Measurements from ENCODE around the gene ARID1A.
"Not testable (repeated sequence)": the region's sequence is repeated elsewhere in the genome, so short reads cannot be mapped to it uniquely, and the experiment has no call there.

Gene ARID1A

GRCh38 chr1:26789931-26790330 is 94.1 kb downstream of the ARID1A start:
- DNase-seq = no peak

DNA sequence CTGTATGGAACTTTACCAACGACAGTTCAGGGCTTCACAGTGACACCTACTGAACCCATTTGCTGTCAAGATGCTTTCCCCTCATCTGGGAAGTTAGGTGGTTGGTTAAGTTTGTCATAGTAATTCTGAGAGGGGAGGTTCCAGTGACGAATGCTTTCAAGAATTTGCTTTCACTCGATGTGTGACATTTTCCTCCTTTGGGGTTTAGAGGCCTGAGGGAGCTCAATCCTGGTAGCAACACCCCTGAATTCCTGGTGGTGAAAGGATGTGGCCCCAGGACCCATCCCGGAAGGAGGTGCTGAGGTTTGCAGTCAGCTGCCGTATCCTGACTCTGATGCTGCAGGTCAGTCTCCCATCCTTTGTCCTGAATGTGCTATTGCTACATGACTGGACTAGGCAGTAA is 94.7 kb downstream of the ARID1A start:
- DNase-seq = no peak

- no peak for DNase-seq
These were observed 95.3 kb downstream of the ARID1A start for GRCh38 chr1:26791148-26791547.

GRCh38 chr1:26791626-26792025 is 95.8 kb downstream of the ARID1A start:
- DNase-seq = no peak

DNA sequence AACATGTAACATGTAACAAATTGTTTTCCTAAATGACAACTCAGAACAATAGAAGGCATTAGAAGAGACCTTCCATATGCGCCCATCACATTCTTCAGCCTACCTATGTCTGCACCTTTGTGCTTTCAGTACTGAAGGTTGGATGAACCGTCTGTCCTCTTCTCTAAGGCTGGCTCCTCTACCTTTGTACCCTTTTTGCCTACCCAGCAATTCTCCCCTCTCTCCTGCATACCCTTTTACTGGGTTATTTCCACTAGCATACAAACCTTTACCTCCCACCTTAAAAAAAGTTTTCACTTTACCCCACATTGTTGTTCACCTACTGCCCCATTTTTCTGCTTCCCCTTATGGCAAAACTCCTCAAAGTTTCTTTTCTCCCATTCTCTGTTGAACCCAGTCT is 97.1 kb downstream of the ARID1A start:
- DNase-seq = no peak

DNA sequence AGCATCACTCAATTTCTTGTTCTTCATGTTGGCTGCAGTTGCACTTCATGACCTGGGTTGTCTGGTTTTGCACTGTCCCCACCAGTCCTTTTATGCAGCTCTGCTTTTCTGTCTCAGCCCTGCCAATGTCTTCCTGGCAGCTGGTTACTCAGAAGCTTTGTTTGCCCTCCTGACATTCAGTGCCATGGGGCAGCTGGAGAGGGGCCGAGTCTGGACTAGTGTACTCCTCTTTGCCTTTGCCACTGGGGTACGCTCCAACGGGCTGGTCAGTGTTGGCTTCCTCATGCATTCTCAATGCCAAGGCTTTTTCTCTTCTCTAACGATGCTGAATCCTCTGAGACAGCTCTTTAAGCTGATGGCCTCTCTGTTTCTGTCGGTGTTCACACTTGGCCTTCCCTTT is 98.6 kb downstream of the ARID1A start:
- no peak for DNase-seq

DNA sequence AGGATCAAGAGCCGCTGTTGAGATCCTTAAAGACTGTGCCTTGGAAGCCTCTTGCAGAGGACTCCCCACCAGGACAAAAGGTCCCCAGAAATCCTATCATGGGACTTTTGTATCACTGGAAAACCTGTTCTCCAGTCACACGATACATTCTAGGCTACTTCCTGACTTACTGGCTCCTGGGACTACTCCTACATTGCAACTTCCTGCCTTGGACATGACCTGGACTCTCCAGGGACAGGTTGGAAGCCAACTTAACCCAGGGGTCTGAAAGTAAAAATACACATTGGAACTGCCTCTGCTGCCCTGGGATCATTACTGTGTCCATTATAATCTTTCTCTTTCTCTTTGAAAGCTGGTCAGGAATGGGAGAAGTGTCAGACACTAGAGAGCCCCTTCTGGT is 101.8 kb downstream of the ARID1A start:
- no peak for DNase-seq

DNA sequence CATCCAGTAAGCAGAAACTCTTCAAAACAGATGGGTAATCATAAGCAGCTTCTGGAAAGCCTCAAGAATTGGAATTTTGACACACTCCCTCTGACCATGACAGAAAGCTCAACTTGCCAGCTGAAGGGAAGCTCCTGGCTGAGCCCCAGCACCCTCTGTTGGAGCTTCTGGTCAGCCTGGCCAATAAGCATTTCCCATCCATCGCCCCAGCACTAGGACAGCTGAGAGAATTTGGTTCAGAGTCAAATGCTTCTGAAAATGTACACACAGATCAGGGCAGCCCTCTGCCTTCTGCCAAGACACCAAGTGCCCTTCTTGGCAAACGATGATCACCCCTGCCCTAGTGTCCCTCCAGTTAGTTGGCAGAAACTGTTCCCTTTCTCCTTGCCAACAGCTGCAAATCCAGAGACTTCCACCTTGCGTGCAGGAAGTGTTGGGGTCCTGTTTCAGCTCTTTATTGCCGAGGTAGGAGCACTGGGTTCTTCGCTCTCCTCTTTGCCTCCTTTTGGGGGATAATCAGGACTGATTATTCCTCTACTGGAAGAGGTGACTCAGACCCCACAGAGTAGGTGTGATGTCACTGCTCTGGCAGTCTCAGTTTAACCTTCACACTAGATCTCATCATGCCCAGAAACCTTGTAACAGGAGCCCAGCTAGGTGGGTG is 103.8 kb downstream of the ARID1A start:
- peak; percentile 35 for DNase-seq

GRCh38 chr1:26803932-26804331 is 108.1 kb downstream of the ARID1A start:
- not testable (repeated sequence) for DNase-seq

- DNase-seq = peak; percentile 53
These were observed 114.3 kb downstream of the ARID1A start for GRCh38 chr1:26810105-26810504.

DNA sequence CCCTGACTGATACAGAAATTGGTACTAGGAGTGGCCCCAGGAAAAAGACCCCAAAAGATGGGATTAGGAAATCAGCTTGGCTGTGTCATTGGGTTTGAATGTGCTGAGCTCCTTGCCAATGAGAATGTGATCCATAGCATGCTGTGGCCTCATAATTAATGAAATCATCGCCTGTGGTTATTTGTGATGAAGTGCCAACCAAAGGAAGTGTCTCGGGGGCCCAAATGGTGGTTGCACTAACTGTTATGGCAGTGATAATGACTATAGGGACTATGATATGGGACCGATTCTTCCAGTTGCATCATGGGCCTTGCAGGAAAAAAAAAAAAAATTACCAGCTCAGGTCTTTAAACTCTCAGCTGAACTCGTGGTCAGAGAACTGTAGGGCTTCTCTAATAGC is 115.2 kb downstream of the ARID1A start:
- DNase-seq = no peak

DNA sequence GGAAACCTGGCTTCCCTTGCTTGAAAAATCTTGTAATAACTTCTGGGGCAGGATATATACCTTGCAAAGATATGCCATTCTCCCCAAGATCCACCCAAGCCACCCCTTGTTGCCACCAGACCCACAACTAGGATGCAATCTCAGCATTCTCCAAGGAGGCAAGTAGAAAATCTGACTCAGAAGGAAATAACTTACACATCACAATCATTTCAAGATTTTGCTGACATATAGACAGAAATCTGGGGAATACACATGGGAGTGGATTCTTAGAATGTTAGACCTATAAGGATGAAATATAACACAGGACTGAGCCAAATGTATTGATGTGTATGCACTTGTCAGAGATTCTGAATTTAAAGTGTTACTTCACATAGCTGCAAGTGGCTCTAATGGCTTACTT is 115.9 kb downstream of the ARID1A start:
- no peak for DNase-seq

DNA sequence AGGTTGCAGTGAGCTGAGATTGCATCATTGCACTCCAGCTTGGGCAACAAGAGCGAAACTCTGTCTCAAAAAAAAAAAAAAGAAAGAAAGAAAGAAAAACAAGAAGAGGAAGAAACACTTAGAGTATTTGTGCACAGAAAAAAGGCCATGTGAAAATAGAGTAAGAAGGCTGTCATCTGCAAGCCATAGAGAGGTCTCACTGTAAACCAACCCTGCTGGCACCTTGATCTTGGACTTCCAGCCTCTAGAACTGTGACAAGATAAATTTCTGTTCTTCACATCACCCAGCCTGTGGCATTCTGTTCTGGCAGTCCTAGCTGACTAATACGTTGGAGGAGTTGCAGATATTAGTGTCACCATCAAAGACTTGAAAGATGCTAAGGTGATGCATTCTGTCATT is 118.6 kb downstream of the ARID1A start:
- no peak for DNase-seq

DNA sequence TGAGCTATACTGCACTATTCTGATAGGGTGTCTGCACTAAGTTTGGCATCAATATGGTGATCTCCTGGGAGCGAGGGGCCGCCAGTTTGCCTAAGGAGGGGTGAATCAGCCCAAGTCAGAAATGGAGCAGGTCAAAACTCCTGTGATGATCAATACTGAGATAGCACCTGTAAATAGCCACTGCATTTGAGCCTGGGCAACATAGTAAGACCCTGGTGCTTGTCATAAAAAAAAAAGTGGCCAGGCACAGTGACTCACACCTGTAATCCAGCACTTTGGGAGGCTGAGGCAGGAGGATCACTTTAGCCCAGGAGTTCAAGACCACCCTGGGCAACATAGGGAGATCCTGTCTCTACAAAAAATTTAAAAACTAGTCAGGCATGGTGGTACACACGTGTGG is 119.1 kb downstream of the ARID1A start:
- no peak for DNase-seq

DNA sequence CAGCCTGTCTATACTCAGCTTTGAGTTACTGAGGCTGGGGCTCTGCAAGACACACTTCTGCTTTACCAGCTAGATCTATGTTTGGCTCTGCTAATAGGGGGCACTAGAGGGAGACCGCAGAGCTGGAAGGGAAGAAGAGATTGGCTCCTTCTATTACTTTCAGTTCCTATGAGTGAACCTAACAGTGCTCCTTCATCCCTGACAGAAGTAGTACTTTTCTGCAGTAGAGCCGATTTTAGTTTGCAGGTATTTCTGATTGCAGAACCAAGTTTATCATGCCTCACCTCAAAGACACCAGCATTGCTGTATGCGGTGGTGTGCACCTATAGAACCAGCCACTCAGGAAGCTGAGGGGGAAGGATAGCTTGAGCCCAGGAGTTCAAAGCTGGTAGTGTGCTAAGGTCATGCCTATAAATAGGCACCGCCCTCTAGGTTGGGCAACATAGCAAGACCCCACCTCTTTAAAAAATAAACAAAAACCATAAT is 125.0 kb downstream of the ARID1A start:
- no peak for DNase-seq

- DNase-seq = no peak
These were observed 127.1 kb downstream of the ARID1A start for GRCh38 chr1:26822737-26823395.

- no peak for DNase-seq
These were observed 128.9 kb downstream of the ARID1A start for GRCh38 chr1:26824731-26825130.

DNA sequence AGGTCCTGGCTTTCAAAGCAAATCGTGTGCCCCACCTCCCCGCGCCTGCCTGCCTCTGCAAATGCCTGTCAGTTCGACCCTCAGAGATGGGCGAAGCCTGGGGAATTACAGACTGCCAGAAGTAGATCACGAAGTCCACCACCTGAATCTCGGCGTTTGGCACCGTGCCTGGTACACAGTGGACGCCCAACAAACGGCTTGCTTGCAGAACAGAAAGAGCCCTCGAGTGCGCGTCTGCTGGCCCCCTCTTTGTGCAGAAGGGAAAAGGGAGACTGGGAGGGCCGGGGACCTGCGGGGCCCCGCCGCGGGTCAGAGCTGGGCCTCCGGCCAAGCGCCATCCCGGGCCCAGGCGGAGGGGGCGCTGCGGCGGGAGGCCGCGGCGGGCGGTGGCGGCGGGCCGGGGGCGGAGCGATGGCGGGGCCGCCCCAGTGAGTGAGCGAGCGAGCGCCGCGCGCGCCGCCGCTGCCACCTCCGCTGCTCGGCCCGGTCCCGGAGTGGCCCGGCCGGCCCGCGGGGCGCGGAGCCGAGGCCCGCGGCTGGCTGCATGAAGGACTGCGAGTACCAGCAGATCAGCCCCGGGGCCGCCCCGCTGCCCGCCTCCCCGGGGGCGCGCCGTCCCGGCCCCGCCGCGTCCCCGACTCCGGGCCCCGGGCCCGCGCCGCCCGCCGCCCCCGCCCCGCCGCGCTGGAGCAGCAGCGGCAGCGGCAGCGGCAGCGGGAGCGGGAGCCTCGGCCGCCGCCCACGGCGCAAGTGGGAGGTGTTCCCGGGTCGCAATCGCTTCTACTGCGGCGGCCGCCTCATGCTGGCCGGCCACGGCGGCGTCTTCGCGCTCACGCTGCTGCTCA is 130.7 kb downstream of the ARID1A start, which contains the start of gene ZDHHC18:
TSS of gene ZDHHC18 (plus strand) at position 428 of the 845 bp plus-strand sequence. CDS start at position 545, 117 bp downstream.
- peak; percentile 71 for DNase-seq

- no peak for DNase-seq
These were observed 131.3 kb downstream of the ARID1A start for GRCh38 chr1:26827106-26827604.

GRCh38 chr1:26827663-26828062 is 131.8 kb downstream of the ARID1A start:
- no peak for DNase-seq

- no peak for DNase-seq
These were observed 132.7 kb downstream of the ARID1A start for GRCh38 chr1:26828411-26828991.

DNA sequence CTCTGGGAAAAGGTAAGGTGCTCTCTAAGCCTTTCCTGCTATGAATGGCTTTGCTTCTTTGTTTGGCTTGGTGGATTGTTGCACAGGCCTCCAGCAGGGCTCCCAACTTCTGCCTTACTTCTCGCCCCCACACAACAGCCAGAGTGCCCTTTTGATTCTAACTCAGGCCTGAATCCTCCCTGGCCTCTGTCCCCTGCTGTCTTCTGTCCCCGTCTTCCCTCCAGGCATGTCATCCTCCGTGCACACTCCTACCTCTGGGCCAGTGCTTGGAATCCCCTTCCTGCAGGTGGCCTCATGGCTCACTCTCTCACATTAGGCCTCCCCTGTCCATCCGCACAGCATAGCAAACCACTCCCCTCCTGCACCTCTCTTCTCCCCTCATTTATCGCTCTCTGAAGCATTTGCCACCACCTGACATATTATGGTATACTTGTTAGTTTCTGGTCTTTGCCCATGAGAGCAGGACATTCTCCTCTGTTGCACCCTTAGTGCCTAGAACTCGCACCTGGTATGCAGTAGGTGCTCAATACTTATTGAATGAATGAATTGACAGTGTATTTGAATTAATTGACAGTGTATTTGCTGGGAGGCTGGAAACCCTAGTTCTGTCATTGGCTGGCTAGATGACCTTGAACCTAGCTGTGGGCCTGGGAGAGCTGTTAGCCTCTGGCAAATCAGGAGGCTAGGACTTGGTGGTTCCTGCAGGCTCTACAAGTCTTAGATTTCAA is 133.5 kb downstream of the ARID1A start:
- DNase-seq = no peak

Data from NCI-H1105 treated with DMSO at 0.1 percent for 48 hours (cell line).